NCI-H1105 (cell line): ENCODE data around the gene CFAP45.

ENCODE experiments used
- DNase-seq: peaks from one replicate; lab custom pipeline; 2025; lab: John Stamatoyannopoulos, UW

Gene CFAP45

DNA sequence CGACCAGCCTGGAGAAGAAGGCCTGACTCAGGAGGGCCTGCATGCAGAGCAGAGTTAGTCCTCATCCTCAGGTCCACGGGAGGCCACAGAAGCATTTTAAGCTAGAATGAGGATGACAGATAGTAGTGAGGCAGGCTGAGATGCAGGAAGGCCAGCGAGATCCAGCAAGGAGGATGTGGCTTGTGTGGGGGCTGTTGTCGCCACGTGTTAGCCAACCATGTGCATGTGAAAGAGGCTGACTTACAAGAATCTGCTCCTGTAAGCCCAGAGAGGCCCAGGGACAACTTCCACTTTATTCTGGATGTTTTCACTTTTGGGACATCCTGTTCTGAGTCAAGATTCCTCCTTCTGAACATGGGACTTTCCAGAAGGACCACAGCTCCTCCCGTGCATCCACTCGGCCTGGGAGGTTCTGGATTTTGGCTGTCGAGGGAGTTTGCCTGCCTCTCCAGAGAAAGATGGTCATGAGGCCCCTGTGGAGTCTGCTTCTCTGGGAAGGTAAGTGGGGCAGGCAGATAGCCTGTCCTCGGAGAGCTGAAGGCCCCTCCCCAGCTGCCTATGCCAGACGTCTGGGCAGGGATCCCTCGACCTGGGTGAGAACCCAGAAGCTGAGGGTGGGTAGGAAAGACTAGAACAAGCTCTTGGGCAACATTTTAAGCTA is 73.4 kb downstream of the CFAP45 start, which contains the start of gene SLAMF8:
SLAMF8 (plus strand) TSS at position 433 of the 661 bp plus-strand sequence; CDS start at position 459, 26 bp downstream.
- DNase-seq: no peak

DNA sequence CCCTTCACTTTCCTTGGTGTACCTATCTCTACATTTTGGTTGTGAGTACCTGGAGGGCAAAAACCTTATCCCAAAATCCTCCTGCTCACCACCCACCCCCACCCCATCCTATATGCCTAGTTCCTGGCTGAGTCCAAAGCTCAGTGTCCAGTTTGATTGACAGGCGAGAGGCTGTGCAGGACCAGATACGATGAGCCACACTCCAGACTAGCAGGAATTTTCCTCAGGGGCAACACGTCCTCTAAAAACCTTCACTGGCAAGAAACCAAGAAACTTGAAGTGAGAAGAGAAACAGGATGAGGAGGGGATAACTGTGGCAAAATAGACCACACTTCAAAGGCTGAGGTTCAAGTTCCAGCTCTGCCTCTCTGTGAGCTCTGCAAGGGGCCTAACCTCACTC is 74.4 kb downstream of the CFAP45 start:
- DNase-seq: no peak

DNA sequence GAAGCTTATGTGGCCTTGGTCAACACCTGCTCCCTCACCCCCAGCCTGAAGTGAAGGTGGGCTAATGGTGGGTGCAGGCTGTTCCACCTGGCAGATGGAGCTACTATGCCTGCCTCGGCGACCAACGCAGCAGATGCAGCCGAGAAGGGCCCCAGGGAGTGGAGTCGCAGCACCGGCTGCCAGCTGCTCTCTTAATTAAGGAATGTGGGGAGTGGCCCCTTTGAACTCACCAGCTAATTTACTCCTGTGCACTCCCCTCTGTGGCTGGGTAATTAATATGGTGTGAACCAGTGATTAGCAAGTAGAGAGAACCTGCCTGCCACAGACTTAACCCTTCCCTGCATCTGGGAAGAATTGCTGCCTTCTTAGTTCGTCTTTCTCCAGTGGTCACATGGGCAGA is 76.6 kb downstream of the CFAP45 start:
- DNase-seq: peak; percentile 88
